K562 (cell line): ENCODE measurements around the gene KRT82. TPM values are rescaled to one million over a fixed set of nuclear protein-coding genes. Genes with fewer than 3 reads are reported as not detected.

ENCODE experiments used
- BCOR ChIP-seq: fragments of 450-650 bp; IDR thresholded peaks from 2 replicates; pipeline ENCODE4 v1.6.1; 2016
- FOXA1 ChIP-seq: fragments of 450-650 bp; IDR thresholded peaks from 2 replicates; pipeline ENCODE4 v1.6.1; 2016; ENCODE audit warnings: mild to moderate bottlenecking, borderline replicate concordance
- MITF ChIP-seq: IDR thresholded peaks from 2 replicates; pipeline ENCODE4 v1.6.1; 2014; ENCODE audit warnings: antibody characterized with exemption
- TRIM28 ChIP-seq: fragments of 450-650 bp; IDR thresholded peaks from 2 replicates; pipeline ENCODE4 v1.6.1; 2017
- TSC22D4 ChIP-seq: fragments of 450-650 bp; IDR thresholded peaks from 2 replicates; pipeline ENCODE4 v1.6.1; 2016; ENCODE audit warnings: missing genetic modification characterization, missing biosample characterization, control low read depth
- ZMIZ1 ChIP-seq, 2 experiments: fragments of 150-350 bp in 1 of 2; IDR thresholded peaks; 2 replicates each; pipeline ENCODE4 v1.6.1; 2012 to 2016; ENCODE audit warnings: low read depth in 2 of 2, low read length in 2 of 2, mild to moderate bottlenecking in 1 of 2, moderate library complexity in 1 of 2
- ZNF384 ChIP-seq: IDR thresholded peaks from 2 replicates; pipeline ENCODE4 v1.6.1; 2012; ENCODE audit warnings: low read depth, low read length, improper control_type of control experiment
- polyA plus RNA-seq, 8 experiments: library from polyadenylated mRNA; depleted of rRNA in 4 of 8; stranded (reverse) in 5 of 8; unstranded in 3 of 8; fragments of >200 nt; fragmentation: Nextera tagmentation in 2 of 8; fragmentation: Illumina TruSeq in 1 of 8; extraction: Ambion mirVana in 2 of 8; extraction: Trizol in 1 of 8; gene quantifications; 2 replicates each; pipeline versions ENCODE4 v1.2.1 to v1.2.3, GENCODE V29; 2011 to 2014; ENCODE audit warnings: inconsistent platforms in 1 of 8, missing spikeins in 1 of 8
- total RNA-seq, 7 experiments: library from RNA; depleted of rRNA in 6 of 7; stranded (reverse); fragments of >200 nt in 6 of 7; fragmentation: Illumina TruSeq in 2 of 7; extraction: Trizol in 2 of 7; gene quantifications; 2 replicates each; pipeline versions ENCODE4 v1.2.1 to v1.2.3, GENCODE V29; 2011 to 2021; ENCODE audit warnings: low replicate concordance in 1 of 7

KRT82 gene
- total and polyA plus RNA-seq, 9 of the 15 experiments (the other 6 are each of a cell fraction or from before 2014, with no cell fraction given) = not detected

GRCh38 chr12:52427083-52427482 is 20.9 kb upstream of the KRT82 start (continued):
- TF ChIP-seq FOXA1 (no peak), TSC22D4 (tag) (no peak), BCOR (no peak), MITF (no peak), TRIM28 (no peak), ZNF384 (no peak), ZMIZ1 (IDR thresholded peaks at IDR 0.05; ENCODE audit: low read depth in 2 of 2, low read length in 2 of 2) (no peak)
- TF ChIP-seq, all 486 proteins: peak for 0
